HepG2 (cell line): ENCODE data around the gene BLMH.
A peak's percentile ranks its signal among the peaks of the same experiment; 100 is the strongest.

Experiments
- ARID2 ChIP-seq: sonication (generic); formaldehyde crosslinking; IDR thresholded peaks from 2 replicates; pipeline ENCODE4 v1.8.1; 2022; ENCODE audit warnings: mild to moderate bottlenecking, missing genetic modification reagents, borderline replicate concordance
- CTCF ChIP-seq: sonication (generic); formaldehyde crosslinking; IDR thresholded peaks from 2 replicates; pipeline ENCODE4 v1.5.0; 2020; ENCODE audit warnings: mild to moderate bottlenecking, missing genetic modification reagents, moderate library complexity
- ETS1 ChIP-seq: sonication (generic); formaldehyde crosslinking; IDR thresholded peaks from 2 replicates; pipeline ENCODE4 v1.4.0; 2020; ENCODE audit warnings: missing genetic modification reagents
- GFI1 ChIP-seq: sonication (generic); formaldehyde crosslinking; IDR thresholded peaks from 2 replicates; pipeline ENCODE4 v1.5.0; 2020; ENCODE audit warnings: missing genetic modification reagents, mild to moderate bottlenecking, borderline replicate concordance
- GTF3A ChIP-seq: sonication (generic); formaldehyde crosslinking; conservative IDR thresholded peaks from 2 replicates; pipeline ENCODE4 v1.4.0; 2020; ENCODE audit warnings: mild to moderate bottlenecking, missing genetic modification reagents
- TOPORS ChIP-seq: sonication (generic); formaldehyde crosslinking; IDR thresholded peaks from 2 replicates; pipeline ENCODE4 v1.8.0; 2023; ENCODE audit warnings: mild to moderate bottlenecking, missing genetic modification reagents
- ZNF205 ChIP-seq: IDR thresholded peaks from 2 replicates; pipeline ENCODE4 v1.6.1; 2018; ENCODE audit warnings: missing biosample characterization, missing genetic modification reagents

- TF ChIP-seq ARID2 (CRISPR knock-in tag) (no peak), TOPORS (no peak), CTCF (CRISPR knock-in tag) (peak; percentile 61), GFI1 (no peak), ETS1 (CRISPR knock-in tag) (no peak), GTF3A (CRISPR knock-in tag) (no peak), ZNF205 (CRISPR knock-in tag) (no peak)
Observed at GRCh38 chr17:30278032-30278431, 13.7 kb downstream of the BLMH start.
